Amygdala (tissue), 56 donors: Measurements from ENCODE around the gene ADH1C.
"Not testable (repeated sequence)": the region's sequence is repeated elsewhere in the genome, so short reads cannot be mapped to it uniquely, and the experiment has no call there.

Source experiments
- DNase-seq, 56 donors: peaks; one replicate each; lab custom pipeline; 2025; lab: John Stamatoyannopoulos, UW

The ADH1C gene

DNA sequence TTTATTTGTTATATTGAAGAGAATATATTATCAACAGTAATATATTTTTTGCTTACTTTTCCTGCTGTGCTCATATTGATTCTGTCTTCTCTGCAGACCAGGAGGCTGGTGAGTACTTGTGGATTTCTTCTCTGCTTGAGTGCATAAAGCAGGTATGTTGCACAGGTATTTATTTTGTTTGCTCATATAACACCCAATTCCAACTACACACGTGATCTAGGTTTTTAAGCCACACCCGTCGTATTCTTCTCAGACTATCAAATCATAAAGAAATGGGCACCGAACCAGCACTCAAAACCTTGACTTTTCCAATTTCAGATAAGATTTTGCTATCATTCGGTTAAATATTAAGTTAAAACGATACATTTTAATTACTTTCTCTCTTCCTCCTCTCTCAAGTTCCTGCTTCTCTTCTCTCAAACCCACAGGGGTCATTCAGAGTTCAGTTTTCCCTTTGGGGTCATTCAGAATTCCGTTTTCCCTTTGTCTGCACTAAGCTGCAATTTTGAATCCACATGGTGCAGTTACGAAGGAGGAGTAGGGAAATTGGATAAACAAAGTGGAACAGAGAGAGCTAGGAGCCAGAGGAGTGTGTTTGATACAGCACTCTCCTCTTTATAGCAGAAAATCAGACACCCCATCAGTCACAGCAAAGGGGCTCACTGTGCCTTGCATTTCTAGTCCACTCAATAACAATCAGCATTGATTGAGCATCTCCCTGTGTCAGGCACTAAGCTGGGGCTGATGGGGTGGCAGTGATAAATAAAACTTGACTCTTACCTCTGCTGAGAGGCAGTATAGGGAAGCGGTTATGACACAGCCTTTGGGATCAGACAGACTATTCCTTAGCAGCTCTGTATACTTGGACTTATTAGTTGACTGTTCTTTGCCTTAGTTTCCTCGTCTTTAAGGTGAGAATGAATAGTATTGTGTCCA lies at the start of gene ADH1C:
TSS of gene ADH1C (minus strand) at position 145 of the 936 bp plus-strand sequence. CDS start at position 74, 71 bp downstream.
- DNase-seq: no peak

DNA sequence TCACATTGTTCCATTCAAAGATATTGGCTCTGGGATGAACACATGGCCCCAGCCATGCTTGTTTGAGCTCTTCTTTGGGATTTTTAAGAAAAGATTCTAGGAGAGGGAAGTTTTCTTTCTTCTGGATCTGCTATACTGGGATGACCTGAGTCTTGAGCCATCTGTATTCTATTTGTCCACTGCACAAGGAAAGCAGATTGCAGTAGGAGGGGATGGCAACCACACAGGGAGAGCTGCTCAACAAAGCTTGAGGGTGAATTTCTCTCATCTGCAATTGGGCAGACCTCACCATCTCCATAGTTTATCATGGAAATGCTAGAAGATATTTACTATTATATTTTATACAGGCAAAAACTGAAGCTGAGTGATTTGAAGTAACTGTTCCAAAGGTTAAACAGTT lies 48.3 kb upstream of the ADH1C start:
- DNase-seq: no peak

DNA sequence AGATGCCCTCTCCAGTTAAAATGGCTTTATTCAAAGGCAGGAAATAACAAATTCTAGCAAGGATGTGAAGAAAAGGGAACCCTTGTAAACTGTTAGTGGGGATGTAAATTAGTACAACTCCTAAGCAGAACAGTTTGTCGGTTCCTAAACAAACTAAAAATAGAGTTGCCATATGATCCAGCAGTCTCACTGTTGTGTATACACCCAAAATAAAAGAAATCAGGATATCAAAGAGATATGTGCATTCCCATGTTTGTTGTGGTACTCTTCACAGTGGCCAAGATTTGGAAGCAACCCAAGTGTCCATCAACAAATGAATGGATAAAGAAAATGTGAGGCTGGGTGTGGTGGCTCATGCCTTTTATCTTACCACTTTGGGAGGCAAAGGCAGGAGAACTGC lies 46.5 kb upstream of the ADH1C start:
- DNase-seq: no peak

DNA sequence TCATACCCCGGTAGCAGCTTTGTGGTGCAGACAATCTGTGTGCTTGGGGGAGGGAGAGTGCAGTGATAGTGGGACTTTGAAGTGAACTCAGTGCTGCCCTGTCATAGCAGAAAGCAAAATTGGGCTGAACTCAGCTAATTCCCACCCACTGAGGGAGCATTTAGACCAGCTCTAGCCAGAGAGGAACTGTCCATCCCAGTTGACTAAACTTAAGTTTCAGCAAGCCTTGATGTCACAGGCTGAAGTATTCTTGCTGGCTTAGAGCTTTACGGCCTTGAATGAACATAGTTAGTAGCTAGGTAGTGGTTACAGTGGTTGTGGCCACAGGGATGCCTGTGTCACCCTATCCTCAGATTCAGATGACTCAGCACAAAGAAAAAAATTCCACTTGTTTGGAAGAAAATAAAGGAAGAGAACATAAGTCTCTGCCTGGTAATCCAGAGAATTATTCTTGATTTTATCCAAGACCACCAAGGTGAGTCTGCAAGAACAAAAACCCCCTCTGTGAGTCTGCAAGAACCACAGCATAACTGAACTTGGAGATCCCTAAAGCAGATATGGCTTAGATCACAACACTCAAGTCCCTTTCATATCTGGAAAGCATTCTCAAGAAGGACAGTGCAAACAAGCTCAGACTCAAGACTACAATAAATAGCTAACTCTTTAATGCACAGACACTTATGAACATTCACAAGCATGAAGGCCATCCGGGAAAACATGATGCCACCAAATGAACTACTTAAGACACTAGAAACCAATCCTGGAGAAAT lies 43.2 kb upstream of the ADH1C start:
- no peak for DNase-seq

DNA sequence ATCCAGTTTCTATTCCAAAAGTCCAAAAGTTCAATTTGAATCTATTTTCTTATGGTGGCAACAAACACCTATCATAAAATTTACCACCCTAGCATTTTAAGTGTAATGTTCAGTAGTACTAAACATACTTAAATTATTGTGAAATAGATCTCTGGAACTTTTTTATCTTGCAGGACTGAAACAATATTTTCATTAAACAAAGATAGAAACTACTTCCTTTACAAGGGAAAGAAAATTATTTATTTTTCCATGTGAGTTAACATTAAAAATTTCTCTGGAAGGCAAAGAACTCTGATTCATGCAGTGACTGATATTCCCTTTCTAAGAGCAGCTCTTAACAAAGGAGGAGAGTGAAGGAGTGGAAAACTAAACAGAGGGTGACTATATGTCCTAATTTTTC lies 42.4 kb upstream of the ADH1C start:
- no peak for DNase-seq

DNA sequence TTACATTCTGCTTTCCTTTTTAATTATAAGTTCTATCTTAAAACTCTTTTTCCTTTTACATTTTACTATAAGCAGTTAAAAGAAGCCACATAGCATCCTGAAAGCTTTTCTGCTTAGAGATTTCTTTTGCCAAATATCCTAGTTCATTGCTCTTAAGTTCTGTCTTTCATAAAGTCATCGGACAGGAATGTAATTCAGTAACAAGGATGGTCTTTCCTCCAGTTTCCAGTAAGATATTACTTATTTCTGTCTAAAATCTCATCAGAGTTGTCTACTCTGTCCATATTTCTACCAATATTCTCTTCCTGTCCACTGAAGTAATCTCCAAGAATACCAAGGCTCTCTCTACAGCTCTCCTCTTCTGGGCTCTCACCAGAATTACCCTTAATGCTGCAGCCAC lies 37.5 kb upstream of the ADH1C start:
- no peak for DNase-seq

DNA sequence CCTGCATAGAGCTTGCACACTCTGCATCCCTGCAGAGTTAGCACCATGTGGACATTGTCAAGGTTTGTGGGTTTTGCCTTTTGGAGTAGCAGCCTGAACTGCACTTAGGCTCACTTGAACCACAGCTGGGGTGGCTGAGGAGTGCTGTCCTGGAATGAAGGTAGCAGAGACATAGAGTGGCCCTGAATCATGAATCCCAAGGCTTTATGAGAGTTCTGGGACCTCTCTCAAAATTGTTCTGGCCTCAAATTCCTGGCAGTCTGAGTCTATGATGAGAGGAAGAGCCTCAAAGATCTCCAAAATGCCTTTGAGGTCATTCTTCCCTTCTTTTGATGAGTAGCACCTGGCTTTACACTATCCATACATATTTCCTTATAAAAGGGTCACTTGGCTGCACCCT lies 37.1 kb upstream of the ADH1C start:
- DNase-seq: no peak

DNA sequence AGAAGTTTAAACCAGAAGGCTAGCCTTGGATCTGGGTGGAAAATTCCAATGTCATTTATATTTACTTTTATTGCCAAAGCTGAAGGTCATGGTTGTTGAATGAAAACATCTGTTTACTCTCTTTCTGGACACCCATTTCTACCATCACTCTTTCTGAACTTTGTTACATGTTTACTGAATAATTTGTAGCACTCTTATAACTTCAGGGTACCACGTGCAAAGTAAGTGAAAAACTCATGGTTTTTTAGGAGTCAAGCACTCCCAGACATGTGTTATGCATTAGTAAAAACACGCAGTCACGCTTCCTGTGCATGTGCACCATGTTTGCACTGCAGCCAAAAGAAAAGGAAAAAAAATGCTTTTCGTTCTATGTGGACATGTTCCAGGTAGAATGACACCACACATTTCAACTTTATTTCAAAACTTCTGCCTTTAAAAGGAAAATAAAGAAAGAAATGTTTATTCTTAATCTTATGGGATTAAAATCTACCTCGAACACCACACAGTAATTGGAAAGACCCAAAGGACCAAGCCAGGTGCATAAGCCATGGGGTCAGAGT lies 31.4 kb upstream of the ADH1C start:
- DNase-seq: no peak

DNA sequence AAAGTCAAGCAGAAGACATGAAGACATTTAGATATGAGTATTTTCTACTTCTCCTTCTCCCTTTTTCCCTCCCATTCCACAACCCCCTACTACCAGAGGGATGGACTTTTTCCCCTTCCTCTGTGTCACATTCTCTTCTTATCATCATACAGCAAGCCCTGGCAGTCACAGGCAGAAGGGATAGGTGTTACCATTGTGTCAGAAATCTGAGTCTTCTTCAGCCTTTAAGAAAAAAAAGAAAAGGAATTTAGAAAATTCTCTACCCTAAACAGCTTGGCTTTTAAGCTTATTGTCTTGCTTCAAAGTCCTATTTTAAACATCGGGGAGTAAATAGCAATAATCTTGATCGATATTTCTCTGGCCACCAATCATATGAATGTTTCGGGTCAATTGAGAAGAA lies 30.9 kb upstream of the ADH1C start:
- DNase-seq: no peak

DNA sequence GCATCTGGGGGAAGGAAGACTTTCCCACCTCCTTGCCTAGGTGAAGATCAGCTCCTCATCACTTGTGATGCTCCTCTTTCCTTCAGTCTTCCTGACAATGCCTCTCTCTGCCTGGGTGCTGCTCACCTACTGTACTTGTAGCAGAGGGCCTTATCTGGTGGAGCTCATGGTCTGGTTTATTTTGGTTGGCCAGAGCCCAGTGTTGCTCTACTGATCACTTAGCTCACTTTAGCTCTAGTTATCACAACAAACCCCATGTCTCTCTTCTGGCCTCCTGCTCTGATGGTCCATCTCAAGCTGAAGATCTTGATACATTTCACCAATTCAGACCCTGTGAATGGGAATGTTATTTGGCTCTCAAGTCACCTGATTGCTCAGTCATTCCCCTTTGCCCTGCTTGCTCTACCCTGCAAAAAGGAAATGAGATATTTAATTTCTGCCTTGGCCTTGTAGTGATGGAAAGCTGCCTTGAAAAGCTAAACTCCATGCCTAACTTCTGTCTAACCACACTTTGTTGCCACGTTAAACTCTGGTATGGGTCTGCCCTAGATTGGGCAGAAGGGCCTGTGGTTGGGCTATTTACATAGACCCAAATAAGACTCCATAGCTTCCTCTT lies 30.3 kb upstream of the ADH1C start:
- DNase-seq: no peak

DNA sequence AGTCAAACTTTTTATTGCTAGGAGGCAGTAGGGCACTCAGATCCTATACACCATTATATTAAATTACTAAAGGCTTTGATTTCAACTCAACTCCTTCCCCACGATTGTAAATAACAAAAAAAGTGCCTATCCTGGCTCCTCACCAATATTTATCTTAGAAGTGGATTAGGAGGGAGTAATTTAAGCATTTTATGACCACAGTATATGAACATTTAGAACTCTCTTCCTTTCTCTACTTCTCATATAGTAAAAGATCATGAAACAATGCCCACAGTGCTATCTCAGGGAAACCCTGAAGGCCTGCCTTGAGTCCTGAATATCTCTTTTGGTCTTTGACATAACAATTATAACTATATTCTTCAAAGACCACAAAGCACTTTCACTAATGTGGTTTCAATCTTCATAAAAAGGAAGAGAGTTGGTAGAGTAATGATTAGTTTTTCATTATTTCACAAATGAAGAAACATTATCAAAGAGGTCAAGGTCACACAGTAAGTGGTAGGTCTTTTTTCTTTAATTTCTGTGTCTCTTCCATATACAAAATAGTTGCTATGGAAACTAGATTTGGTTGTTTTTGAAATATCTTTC lies 29.1 kb upstream of the ADH1C start:
- DNase-seq: no peak

DNA sequence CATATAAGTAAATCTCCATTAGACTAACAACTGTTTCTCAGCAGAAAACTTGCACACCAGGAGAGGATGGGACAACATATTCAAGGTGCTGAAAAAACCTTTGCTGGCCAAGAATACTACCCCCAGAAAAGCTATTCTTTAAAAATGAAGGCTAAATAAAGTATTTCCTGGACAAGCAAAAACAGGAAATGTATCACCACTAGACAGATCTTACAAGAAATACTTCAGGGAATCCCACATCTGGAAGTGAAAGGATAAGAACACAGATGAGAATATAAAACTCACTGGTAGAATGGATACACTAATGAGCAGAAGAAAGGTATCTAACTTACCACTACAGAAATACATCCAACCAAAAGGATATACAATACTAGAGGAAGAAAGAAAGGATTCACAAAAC lies 27.0 kb upstream of the ADH1C start:
- no peak for DNase-seq

DNA sequence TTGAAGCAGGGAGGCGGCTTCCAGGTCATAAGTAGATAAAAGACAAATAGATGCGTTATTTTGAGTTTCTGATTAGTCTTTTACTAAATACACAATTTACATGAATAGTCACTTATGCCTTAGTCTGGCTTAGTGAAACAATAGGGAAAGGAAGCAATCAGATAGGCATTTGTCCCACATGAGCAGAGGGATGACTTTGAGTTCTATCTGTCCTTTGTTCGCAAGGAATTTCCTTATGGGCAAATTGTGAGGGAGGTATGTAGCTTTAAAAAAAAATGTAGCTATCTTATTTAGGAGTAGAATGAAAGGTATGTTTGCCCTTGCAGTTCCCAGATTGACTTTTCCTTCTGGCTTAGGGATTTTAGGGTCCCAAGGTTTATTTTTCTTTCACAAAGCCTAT lies 26.3 kb upstream of the ADH1C start:
- no peak for DNase-seq

DNA sequence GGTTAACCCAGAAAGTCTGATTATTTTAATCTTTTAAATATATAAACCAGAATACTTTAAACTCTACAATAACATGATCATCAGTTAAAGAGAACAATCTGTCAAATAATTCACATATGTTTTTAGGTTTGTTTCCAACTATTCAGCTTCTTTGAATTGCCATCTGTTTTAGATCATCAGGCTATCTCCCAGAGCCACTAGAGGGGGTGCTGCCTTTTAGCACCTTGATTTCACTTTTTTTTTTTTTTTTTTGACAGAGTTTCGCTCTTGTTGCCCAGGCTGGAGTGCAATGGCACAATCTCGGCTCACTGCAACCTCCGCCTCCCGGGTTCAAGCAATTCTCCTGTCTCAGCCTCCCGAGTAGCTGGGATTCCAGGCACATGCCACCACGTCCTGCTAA lies 24.8 kb upstream of the ADH1C start:
- not testable (repeated sequence) for DNase-seq

DNA sequence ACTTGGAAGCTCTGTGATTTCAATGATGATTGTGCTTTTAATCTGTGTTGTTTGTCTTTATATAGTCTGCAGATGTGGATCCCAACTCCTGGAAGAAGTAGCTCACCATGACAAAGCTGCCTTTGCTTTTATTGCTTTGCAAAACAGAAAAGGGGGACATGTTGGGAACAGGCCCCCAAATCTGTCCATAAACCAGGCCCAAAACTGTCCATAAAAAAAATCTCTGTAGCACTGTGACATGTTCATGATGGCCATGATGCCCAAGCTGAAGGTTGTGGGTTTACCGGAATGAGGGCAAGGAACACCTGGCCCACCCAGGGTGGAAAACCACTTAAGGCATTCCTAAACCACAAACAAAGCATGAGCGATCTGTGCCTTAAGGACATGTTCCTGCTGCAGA lies 19.9 kb upstream of the ADH1C start:
- not testable (repeated sequence) for DNase-seq

DNA sequence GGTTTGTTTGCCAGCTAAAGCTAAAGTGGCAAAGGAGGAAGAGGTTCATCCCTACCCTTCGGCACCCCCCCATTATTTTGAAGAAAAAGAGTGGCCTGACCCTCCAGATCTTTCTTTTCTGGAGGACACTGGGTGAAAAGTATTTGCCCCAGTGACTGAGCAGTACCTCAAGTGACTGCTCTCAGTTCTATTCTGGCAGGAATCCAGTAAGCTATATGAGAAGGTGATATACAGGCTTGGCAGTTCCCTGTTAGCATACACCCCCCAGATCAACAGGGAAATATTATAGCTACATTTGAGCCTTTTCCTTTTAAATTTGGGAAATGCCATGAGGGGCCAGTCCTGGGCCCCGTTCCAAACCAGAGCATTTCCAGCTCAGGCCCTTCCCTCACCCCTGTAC lies 15.3 kb upstream of the ADH1C start:
- not testable (repeated sequence) for DNase-seq

DNA sequence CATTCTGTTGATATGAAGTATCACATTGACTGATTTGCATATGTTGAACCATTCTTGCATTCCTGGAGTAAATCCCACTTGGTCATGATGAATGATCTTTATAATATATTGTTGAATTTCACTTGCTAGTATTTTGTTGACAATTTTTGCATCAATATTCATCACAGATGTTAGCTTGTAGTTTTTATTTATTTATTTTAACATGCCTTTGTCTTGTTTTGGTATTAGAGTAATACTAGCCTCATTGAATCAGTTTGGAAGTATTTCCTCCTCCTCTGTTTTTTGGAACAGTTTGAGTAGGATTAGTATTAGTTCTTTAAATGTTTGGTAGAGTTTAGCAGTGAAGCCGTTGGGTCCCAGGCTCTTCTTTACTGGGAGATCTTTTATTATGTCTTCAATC lies 13.9 kb upstream of the ADH1C start:
- DNase-seq: no peak

DNA sequence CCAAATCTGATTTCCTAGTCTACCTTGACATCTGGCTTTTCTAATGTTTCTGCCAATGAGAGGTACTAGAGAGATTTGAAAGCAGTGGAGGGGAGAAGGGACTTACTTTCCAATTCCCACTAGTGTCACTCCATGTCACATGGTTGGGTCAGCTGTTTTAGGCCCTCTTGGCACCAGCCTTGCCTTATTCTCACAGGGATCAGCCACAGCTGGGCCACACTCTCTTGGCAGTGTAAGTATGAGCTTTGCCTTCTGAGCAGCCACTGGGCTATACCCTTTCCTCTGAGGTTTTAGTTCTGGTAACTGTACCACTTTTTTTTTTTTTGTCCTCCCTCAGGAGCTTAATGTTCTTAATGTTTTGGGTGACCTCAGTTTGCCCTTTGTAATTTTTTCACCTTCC lies 10.2 kb upstream of the ADH1C start:
- DNase-seq: no peak

DNA sequence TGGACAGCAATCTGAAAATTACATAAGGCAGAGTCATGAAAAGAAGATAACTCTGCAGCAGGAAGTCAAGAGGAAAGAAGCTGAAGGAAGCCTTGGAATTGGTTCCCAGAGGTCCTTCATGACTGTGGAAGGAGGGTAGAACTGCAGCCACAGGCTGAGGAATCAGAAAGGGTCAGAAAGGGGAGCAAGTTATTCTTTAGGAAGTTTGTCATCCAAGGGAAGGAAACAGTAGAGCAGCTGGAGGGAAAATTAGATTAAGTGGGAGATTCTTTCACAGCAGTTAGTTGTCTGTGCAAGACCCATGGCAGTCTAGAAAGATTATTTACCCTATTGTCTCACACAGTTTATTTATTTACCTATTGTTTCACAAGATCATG lies 9.3 kb upstream of the ADH1C start:
- DNase-seq: no peak

DNA sequence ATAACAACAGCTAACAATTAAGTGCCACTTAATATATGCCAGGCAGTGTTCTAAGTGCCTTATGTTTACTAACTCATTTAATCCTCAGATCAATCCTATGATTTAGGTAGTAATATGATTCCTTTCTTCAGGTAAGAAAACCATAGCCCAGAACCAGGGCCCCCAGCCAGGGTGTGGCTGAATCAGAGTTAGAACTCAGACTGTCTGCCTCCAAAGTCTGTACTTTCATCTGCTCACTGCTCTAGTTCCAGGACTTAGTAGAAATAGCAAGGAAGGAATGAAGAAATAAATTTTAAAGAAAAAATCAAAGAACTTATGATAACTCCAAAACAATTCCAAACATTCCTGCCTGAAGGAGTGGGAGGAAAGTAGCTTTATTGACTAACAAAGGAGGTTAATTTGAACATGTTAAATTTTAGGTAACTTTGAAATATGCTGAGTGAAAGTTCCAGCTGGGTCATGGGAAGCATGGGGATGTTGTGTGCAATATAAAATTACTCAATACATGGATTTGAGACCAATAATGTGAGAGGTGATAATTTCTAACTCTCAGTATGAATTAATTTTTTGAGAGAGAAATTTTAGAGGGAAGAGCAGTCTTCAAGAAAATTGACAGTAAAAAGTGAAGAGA lies 8.8 kb upstream of the ADH1C start:
- no peak for DNase-seq
